ENCODE measurements around the gene TULP3.

DNA sequence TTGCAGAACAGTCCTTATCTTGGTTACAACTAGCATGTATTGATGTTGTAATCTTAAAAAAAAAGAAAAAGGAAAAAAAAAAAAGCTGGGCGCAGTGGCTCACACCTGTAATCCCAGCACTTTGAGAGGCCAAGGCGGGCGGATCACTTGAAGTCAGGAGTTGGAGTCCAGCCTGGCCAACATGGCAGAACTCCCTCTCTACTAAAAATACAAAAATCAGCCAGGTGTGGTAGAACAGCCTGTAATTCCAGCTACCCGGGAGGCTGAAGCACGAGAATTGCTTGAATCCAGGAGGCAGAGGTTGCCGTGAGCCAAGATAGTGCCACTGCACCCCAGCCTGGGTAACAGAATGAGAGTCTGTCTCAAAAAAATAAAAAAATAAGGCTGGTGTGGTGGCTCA lies 42.9 kb downstream of the TULP3 start:
- TF ChIP-seq, protein P1, sequence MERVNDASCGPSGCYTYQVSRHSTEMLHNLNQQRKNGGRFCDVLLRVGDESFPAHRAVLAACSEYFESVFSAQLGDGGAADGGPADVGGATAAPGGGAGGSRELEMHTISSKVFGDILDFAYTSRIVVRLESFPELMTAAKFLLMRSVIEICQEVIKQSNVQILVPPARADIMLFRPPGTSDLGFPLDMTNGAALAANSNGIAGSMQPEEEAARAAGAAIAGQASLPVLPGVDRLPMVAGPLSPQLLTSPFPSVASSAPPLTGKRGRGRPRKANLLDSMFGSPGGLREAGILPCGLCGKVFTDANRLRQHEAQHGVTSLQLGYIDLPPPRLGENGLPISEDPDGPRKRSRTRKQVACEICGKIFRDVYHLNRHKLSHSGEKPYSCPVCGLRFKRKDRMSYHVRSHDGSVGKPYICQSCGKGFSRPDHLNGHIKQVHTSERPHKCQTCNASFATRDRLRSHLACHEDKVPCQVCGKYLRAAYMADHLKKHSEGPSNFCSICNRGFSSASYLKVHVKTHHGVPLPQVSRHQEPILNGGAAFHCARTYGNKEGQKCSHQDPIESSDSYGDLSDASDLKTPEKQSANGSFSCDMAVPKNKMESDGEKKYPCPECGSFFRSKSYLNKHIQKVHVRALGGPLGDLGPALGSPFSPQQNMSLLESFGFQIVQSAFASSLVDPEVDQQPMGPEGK (tag by site-specific recombination; IDR thresholded peaks at IDR 0.05): no peak
- TF ChIP-seq, protein P2, sequence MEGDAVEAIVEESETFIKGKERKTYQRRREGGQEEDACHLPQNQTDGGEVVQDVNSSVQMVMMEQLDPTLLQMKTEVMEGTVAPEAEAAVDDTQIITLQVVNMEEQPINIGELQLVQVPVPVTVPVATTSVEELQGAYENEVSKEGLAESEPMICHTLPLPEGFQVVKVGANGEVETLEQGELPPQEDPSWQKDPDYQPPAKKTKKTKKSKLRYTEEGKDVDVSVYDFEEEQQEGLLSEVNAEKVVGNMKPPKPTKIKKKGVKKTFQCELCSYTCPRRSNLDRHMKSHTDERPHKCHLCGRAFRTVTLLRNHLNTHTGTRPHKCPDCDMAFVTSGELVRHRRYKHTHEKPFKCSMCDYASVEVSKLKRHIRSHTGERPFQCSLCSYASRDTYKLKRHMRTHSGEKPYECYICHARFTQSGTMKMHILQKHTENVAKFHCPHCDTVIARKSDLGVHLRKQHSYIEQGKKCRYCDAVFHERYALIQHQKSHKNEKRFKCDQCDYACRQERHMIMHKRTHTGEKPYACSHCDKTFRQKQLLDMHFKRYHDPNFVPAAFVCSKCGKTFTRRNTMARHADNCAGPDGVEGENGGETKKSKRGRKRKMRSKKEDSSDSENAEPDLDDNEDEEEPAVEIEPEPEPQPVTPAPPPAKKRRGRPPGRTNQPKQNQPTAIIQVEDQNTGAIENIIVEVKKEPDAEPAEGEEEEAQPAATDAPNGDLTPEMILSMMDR (tag by site-specific recombination; IDR thresholded peaks at IDR 0.05): no peak
- TF ChIP-seq, protein P3, sequence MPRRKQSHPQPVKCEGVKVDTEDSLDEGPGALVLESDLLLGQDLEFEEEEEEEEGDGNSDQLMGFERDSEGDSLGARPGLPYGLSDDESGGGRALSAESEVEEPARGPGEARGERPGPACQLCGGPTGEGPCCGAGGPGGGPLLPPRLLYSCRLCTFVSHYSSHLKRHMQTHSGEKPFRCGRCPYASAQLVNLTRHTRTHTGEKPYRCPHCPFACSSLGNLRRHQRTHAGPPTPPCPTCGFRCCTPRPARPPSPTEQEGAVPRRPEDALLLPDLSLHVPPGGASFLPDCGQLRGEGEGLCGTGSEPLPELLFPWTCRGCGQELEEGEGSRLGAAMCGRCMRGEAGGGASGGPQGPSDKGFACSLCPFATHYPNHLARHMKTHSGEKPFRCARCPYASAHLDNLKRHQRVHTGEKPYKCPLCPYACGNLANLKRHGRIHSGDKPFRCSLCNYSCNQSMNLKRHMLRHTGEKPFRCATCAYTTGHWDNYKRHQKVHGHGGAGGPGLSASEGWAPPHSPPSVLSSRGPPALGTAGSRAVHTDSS (tag by site-specific recombination; IDR thresholded peaks at IDR 0.05): no peak
- TF ChIP-seq GLIS1 (tag by site-specific recombination; IDR thresholded peaks at IDR 0.05): no peak
- TF ChIP-seq YY1 (tag by site-specific recombination; IDR thresholded peaks at IDR 0.05): no peak
- no peak for TF ChIP-seq ZNF132 (tag by site-specific recombination; IDR thresholded peaks at IDR 0.05; ENCODE audit: borderline replicate concordance)
- TF ChIP-seq ZBTB7A (tag by site-specific recombination; IDR thresholded peaks at IDR 0.05; ENCODE audit: low read depth): no peak
- TF ChIP-seq, protein P4, sequence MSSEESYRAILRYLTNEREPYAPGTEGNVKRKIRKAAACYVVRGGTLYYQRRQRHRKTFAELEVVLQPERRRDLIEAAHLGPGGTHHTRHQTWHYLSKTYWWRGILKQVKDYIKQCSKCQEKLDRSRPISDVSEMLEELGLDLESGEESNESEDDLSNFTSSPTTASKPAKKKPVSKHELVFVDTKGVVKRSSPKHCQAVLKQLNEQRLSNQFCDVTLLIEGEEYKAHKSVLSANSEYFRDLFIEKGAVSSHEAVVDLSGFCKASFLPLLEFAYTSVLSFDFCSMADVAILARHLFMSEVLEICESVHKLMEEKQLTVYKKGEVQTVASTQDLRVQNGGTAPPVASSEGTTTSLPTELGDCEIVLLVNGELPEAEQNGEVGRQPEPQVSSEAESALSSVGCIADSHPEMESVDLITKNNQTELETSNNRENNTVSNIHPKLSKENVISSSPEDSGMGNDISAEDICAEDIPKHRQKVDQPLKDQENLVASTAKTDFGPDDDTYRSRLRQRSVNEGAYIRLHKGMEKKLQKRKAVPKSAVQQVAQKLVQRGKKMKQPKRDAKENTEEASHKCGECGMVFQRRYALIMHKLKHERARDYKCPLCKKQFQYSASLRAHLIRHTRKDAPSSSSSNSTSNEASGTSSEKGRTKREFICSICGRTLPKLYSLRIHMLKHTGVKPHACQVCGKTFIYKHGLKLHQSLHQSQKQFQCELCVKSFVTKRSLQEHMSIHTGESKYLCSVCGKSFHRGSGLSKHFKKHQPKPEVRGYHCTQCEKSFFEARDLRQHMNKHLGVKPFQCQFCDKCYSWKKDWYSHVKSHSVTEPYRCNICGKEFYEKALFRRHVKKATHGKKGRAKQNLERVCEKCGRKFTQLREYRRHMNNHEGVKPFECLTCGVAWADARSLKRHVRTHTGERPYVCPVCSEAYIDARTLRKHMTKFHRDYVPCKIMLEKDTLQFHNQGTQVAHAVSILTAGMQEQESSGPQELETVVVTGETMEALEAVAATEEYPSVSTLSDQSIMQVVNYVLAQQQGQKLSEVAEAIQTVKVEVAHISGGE (tag by site-specific recombination; conservative IDR thresholded peaks at IDR 0.05; ENCODE audit: low read depth): no peak
- TF ChIP-seq, protein P5, sequence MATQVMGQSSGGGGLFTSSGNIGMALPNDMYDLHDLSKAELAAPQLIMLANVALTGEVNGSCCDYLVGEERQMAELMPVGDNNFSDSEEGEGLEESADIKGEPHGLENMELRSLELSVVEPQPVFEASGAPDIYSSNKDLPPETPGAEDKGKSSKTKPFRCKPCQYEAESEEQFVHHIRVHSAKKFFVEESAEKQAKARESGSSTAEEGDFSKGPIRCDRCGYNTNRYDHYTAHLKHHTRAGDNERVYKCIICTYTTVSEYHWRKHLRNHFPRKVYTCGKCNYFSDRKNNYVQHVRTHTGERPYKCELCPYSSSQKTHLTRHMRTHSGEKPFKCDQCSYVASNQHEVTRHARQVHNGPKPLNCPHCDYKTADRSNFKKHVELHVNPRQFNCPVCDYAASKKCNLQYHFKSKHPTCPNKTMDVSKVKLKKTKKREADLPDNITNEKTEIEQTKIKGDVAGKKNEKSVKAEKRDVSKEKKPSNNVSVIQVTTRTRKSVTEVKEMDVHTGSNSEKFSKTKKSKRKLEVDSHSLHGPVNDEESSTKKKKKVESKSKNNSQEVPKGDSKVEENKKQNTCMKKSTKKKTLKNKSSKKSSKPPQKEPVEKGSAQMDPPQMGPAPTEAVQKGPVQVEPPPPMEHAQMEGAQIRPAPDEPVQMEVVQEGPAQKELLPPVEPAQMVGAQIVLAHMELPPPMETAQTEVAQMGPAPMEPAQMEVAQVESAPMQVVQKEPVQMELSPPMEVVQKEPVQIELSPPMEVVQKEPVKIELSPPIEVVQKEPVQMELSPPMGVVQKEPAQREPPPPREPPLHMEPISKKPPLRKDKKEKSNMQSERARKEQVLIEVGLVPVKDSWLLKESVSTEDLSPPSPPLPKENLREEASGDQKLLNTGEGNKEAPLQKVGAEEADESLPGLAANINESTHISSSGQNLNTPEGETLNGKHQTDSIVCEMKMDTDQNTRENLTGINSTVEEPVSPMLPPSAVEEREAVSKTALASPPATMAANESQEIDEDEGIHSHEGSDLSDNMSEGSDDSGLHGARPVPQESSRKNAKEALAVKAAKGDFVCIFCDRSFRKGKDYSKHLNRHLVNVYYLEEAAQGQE (tag by site-specific recombination; IDR thresholded peaks at IDR 0.05): no peak
- no peak for TF ChIP-seq ZNF24 (tag by site-specific recombination; IDR thresholded peaks at IDR 0.05)
- no peak for TF ChIP-seq ZBTB21 (tag by site-specific recombination; IDR thresholded peaks at IDR 0.05)
- no peak for TF ChIP-seq ZNF433 (tag by site-specific recombination; IDR thresholded peaks at IDR 0.05; ENCODE audit: low read depth)
- no peak for TF ChIP-seq ZNF292 (tag by site-specific recombination; IDR thresholded peaks at IDR 0.05; ENCODE audit: borderline replicate concordance, low read depth)
- no peak for TF ChIP-seq SP2 (tag by site-specific recombination; IDR thresholded peaks at IDR 0.05)
